HG03103 (cell line): ENCODE results near the gene MKI67.

Source experiments
- ATAC-seq: cut with Tn5 transposase; IDR thresholded peaks from one replicate; pipeline ENCODE4 v1.9.1; 2021; ENCODE audit warnings: low read depth; ENCODE audit not compliant: unreplicated experiment

MKI67 gene

GRCh38 chr10:128055061-128055868 lies 71.0 kb downstream of the MKI67 start:
- ATAC-seq: no peak

GRCh38 chr10:128054163-128054970 lies 71.9 kb downstream of the MKI67 start:
- no peak for ATAC-seq

- ATAC-seq: no peak
Observed at GRCh38 chr10:128053356-128053755, 72.9 kb downstream of the MKI67 start.

- no peak for ATAC-seq
Observed at GRCh38 chr10:128052696-128053095, 73.5 kb downstream of the MKI67 start.

GRCh38 chr10:128051548-128051947 lies 74.7 kb downstream of the MKI67 start:
- no peak for ATAC-seq

- ATAC-seq: no peak
Observed at GRCh38 chr10:128050936-128051335, 75.3 kb downstream of the MKI67 start.

GRCh38 chr10:128050121-128050516 lies 76.1 kb downstream of the MKI67 start:
- ATAC-seq: no peak

GRCh38 chr10:128049226-128050120 lies 76.8 kb downstream of the MKI67 start:
- no peak for ATAC-seq

GRCh38 chr10:128048819-128049210 lies 77.4 kb downstream of the MKI67 start:
- ATAC-seq: no peak

GRCh38 chr10:128047991-128048818 lies 78.0 kb downstream of the MKI67 start:
- ATAC-seq: peak; percentile 25

- ATAC-seq: peak; percentile 96
Observed at GRCh38 chr10:128047351-128047750, 78.9 kb downstream of the MKI67 start.

GRCh38 chr10:128046953-128047290 lies 79.3 kb downstream of the MKI67 start:
- no peak for ATAC-seq
